ENCODE measurements around the gene MEF2C.

DNA sequence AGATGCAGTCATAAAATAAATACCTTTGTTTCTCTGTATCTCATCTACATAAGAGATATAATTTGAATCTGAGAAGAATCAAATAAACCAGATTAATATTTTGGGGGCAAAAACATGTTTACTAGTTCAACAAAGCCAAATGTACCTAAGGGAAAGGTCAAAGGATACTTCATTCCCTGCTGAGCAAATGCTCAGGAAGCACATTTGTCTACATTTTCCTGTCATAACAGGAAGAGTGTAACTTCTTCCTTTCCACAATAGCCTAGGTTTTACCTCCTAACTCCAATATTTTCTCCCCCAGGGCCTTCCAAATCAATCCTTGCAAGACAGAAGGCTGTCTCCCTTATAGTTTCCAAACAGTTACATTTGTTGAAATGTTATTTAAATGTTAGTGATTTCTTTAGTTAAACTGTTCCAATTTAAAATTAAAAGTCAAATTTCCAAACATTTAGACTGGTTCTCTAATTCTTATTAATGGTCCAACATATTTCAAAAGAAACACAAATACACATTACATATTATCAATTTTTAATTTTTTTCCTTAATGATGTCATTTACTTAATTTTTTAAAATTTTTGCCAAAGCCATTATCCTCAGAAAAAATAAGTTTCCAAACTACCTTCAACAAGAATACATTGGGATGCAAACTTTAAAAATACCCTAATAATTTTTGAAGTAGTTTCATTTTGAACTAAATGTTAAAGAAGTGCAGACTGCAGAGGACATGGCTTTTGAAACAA, 67.8 kb downstream of the MEF2C start:
- TF ChIP-seq, protein P1, sequence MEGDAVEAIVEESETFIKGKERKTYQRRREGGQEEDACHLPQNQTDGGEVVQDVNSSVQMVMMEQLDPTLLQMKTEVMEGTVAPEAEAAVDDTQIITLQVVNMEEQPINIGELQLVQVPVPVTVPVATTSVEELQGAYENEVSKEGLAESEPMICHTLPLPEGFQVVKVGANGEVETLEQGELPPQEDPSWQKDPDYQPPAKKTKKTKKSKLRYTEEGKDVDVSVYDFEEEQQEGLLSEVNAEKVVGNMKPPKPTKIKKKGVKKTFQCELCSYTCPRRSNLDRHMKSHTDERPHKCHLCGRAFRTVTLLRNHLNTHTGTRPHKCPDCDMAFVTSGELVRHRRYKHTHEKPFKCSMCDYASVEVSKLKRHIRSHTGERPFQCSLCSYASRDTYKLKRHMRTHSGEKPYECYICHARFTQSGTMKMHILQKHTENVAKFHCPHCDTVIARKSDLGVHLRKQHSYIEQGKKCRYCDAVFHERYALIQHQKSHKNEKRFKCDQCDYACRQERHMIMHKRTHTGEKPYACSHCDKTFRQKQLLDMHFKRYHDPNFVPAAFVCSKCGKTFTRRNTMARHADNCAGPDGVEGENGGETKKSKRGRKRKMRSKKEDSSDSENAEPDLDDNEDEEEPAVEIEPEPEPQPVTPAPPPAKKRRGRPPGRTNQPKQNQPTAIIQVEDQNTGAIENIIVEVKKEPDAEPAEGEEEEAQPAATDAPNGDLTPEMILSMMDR (IDR thresholded peaks at IDR 0.05) = no peak
- no peak for TF ChIP-seq POLR2AphosphoS5 (IDR thresholded peaks at IDR 0.05; ENCODE audit: low read depth, low read length)
